ENCODE results near the gene CYP2A6. TPM values are rescaled to one million over a fixed set of nuclear protein-coding genes. Genes with fewer than 3 reads are reported as not detected.

The CYP2A6 gene
- total RNA-seq, 2 donors from 2014 or later = not detected

GRCh38 chr19:40802300-40803169, 47.7 kb downstream of the CYP2A6 start:
- Mint-ChIP-seq H3K27ac (peak overlapping the region; percentile 58), H3K4me3 (peak overlapping the region; percentile 91)
- H3K27ac ChIP-seq (ENCODE audit: low read depth, low read length) = no peak overlapping the region

GRCh38 chr19:40801426-40802299, 48.6 kb downstream of the CYP2A6 start:
- H3K4me3 Mint-ChIP-seq = peak overlapping the region; percentile 91
- Histone ChIP-seq H3K36me3 (ENCODE audit: control insufficient read depth, insufficient read depth, low read length) (peaks cover 63% of the 10 kb centered on the region), H3K9ac (ENCODE audit: extremely low read depth, low read length, poor library complexity, severe bottlenecking) (peak overlapping the region; percentile 6), H3K4me3 (ENCODE audit: low read length) (peak overlapping the region; percentile 94), H3K9me3 (ENCODE audit: control insufficient read depth, low read length) (no peaks in the 10 kb centered on the region), H3K4me1 (ENCODE audit: control insufficient read depth, insufficient read depth, low read length) (peaks cover 29% of the 10 kb centered on the region), H3K27me3 (ENCODE audit: control insufficient read depth, insufficient read depth, low read length, poor library complexity, severe bottlenecking) (no peaks in the 10 kb centered on the region), H3K27ac (ENCODE audit: low read depth, low read length) (no peak overlapping the region)
- H3K27me3 Mint-ChIP-seq (ENCODE audit: insufficient read depth) = no peaks in the 10 kb centered on the region
- H3K27ac Mint-ChIP-seq = peak overlapping the region; percentile 32
- H3K9me3 Mint-ChIP-seq = no peaks in the 10 kb centered on the region
- TF ChIP-seq CTCF (conservative IDR thresholded peaks at IDR 0.05) = no peak
- peaks cover 39% of the 10 kb centered on the region for H3K36me3 Mint-ChIP-seq (ENCODE audit: low read depth)
- WGBS, 2 experiments (ENCODE audit: insufficient coverage in 1 of 2, insufficient read length in 1 of 2) = 90 to 91% methylated on average over 3 to 11 of the region's 13 CpGs
- DNase-seq = no peak
- H3K4me1 Mint-ChIP-seq = peaks cover 56% of the 10 kb centered on the region

More at GRCh38 chr19:40802300-40803169, 47.7 kb downstream of the CYP2A6 start:
- no peaks in the 10 kb centered on the region for H3K27me3 ChIP-seq (ENCODE audit: control insufficient read depth, insufficient read depth, low read length, poor library complexity, severe bottlenecking)
- H3K9ac ChIP-seq (ENCODE audit: extremely low read depth, low read length, poor library complexity, severe bottlenecking) = peak overlapping the region; percentile 6
- no peak for DNase-seq
- H3K4me3 ChIP-seq (ENCODE audit: low read length) = peak overlapping the region; percentile 94
- peaks cover 62% of the 10 kb centered on the region for H3K4me1 Mint-ChIP-seq
- H3K9me3 ChIP-seq (ENCODE audit: control insufficient read depth, low read length) = no peaks in the 10 kb centered on the region
- H3K36me3 Mint-ChIP-seq (ENCODE audit: low read depth) = peaks cover 42% of the 10 kb centered on the region
- H3K36me3 ChIP-seq (ENCODE audit: control insufficient read depth, insufficient read depth, low read length) = peaks cover 69% of the 10 kb centered on the region
- no peak for TF ChIP-seq CTCF (conservative IDR thresholded peaks at IDR 0.05)
- 80 to 82% methylated on average over 7 to 11 of the region's 11 CpGs for WGBS, 2 experiments (ENCODE audit: insufficient coverage in 1 of 2, insufficient read length in 1 of 2)
- H3K9me3 Mint-ChIP-seq = no peaks in the 10 kb centered on the region
- peaks cover 29% of the 10 kb centered on the region for H3K4me1 ChIP-seq (ENCODE audit: control insufficient read depth, insufficient read depth, low read length)
- H3K27me3 Mint-ChIP-seq (ENCODE audit: insufficient read depth) = no peaks in the 10 kb centered on the region

GRCh38 chr19:40800997-40801377, 49.3 kb downstream of the CYP2A6 start:
- Histone ChIP-seq H3K4me3 (ENCODE audit: low read length) (peak overlapping the region; percentile 94), H3K9me3 (ENCODE audit: control insufficient read depth, low read length) (no peaks in the 10 kb centered on the region), H3K27ac (ENCODE audit: low read depth, low read length) (no peak overlapping the region), H3K4me1 (ENCODE audit: control insufficient read depth, insufficient read depth, low read length) (peaks cover 29% of the 10 kb centered on the region), H3K9ac (ENCODE audit: extremely low read depth, low read length, poor library complexity, severe bottlenecking) (no peak overlapping the region), H3K36me3 (ENCODE audit: control insufficient read depth, insufficient read depth, low read length) (peaks cover 59% of the 10 kb centered on the region), H3K27me3 (ENCODE audit: control insufficient read depth, insufficient read depth, low read length, poor library complexity, severe bottlenecking) (no peaks in the 10 kb centered on the region)
- H3K4me3 Mint-ChIP-seq = peak overlapping the region; percentile 91
- peaks cover 50% of the 10 kb centered on the region for H3K4me1 Mint-ChIP-seq
- H3K27me3 Mint-ChIP-seq (ENCODE audit: insufficient read depth) = no peaks in the 10 kb centered on the region
- WGBS, 2 experiments (ENCODE audit: insufficient coverage in 1 of 2, insufficient read length in 1 of 2) = 95 to 96% methylated on average over 19 to 27 of the region's 27 CpGs
- no peaks in the 10 kb centered on the region for H3K9me3 Mint-ChIP-seq
- H3K27ac Mint-ChIP-seq = peak overlapping the region; percentile 26
- TF ChIP-seq CTCF (conservative IDR thresholded peaks at IDR 0.05) = no peak
- no peak for DNase-seq
- H3K36me3 Mint-ChIP-seq (ENCODE audit: low read depth) = peaks cover 38% of the 10 kb centered on the region
